Neural cell (in vitro differentiated cells): ENCODE data around the gene DOCK7.

Experiments
- EP300 ChIP-seq: fragments of 450-650 bp; conservative IDR thresholded peaks from 2 replicates; pipeline ENCODE4 v1.6.1; 2014; ENCODE audit warnings: antibody characterized with exemption, mild to moderate bottlenecking, moderate library complexity; ENCODE audit not compliant: poor library complexity, severe bottlenecking
- EZH2 ChIP-seq: fragments of 200-600, 300-800 bp; shearing (Covaris generic), sonication (generic); IDR thresholded peaks from 2 replicates; pipeline ENCODE4 v1.6.1; 2014; ENCODE audit warnings: antibody characterized with exemption, low read length, borderline replicate concordance, mild to moderate bottlenecking; ENCODE audit not compliant: insufficient read depth, poor library complexity, severe bottlenecking
- MXI1 ChIP-seq: fragments of 450-650 bp; conservative IDR thresholded peaks from 2 replicates; pipeline ENCODE4 v1.6.1; 2014; ENCODE audit warnings: antibody characterized with exemption, mild to moderate bottlenecking; ENCODE audit not compliant: poor library complexity, severe bottlenecking
- POLR2AphosphoS5 ChIP-seq: IDR thresholded peaks from 2 replicates; pipeline ENCODE4 v1.6.1; 2012
- TAF1 ChIP-seq: IDR thresholded peaks from 2 replicates; pipeline ENCODE4 v1.6.1; 2012; ENCODE audit warnings: low read depth
- TF ChIP-seq, protein P1 (sequence below): fragments of 450-650 bp; IDR thresholded peaks from 2 replicates; pipeline ENCODE4 v1.5.1; 2014; ENCODE audit warnings: antibody characterized with exemption, mild to moderate bottlenecking, moderate library complexity; ENCODE audit not compliant: poor library complexity, severe bottlenecking
- TF ChIP-seq, protein P2 (sequence below): IDR thresholded peaks from 2 replicates; pipeline ENCODE4 v1.6.1; 2012; ENCODE audit warnings: borderline replicate concordance

DNA sequence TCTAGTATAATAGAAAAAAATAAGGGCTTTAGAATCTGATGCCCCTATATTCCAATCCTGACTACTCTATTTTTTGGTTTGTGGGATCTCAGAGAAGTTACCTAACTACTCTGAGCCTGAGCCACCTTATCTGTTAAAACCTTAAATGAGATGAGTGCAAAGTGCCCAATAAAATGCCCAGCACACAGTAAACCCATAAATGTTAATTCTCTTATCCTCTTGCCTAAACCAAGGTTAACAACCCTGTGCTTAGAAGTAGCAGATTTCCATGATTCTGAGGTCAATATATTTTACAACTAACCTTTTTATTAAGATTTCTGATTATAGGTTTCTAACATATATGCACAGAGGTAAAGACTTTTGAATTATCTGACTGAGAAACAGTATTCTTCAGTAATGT, 35.8 kb downstream of the DOCK7 start:
- TF ChIP-seq, protein P1, sequence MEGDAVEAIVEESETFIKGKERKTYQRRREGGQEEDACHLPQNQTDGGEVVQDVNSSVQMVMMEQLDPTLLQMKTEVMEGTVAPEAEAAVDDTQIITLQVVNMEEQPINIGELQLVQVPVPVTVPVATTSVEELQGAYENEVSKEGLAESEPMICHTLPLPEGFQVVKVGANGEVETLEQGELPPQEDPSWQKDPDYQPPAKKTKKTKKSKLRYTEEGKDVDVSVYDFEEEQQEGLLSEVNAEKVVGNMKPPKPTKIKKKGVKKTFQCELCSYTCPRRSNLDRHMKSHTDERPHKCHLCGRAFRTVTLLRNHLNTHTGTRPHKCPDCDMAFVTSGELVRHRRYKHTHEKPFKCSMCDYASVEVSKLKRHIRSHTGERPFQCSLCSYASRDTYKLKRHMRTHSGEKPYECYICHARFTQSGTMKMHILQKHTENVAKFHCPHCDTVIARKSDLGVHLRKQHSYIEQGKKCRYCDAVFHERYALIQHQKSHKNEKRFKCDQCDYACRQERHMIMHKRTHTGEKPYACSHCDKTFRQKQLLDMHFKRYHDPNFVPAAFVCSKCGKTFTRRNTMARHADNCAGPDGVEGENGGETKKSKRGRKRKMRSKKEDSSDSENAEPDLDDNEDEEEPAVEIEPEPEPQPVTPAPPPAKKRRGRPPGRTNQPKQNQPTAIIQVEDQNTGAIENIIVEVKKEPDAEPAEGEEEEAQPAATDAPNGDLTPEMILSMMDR, result no peak
- no peak for TF ChIP-seq POLR2AphosphoS5
- TF ChIP-seq EP300, result no peak
- TF ChIP-seq MXI1, result no peak
- TF ChIP-seq EZH2, result no peak
- TF ChIP-seq, protein P2, sequence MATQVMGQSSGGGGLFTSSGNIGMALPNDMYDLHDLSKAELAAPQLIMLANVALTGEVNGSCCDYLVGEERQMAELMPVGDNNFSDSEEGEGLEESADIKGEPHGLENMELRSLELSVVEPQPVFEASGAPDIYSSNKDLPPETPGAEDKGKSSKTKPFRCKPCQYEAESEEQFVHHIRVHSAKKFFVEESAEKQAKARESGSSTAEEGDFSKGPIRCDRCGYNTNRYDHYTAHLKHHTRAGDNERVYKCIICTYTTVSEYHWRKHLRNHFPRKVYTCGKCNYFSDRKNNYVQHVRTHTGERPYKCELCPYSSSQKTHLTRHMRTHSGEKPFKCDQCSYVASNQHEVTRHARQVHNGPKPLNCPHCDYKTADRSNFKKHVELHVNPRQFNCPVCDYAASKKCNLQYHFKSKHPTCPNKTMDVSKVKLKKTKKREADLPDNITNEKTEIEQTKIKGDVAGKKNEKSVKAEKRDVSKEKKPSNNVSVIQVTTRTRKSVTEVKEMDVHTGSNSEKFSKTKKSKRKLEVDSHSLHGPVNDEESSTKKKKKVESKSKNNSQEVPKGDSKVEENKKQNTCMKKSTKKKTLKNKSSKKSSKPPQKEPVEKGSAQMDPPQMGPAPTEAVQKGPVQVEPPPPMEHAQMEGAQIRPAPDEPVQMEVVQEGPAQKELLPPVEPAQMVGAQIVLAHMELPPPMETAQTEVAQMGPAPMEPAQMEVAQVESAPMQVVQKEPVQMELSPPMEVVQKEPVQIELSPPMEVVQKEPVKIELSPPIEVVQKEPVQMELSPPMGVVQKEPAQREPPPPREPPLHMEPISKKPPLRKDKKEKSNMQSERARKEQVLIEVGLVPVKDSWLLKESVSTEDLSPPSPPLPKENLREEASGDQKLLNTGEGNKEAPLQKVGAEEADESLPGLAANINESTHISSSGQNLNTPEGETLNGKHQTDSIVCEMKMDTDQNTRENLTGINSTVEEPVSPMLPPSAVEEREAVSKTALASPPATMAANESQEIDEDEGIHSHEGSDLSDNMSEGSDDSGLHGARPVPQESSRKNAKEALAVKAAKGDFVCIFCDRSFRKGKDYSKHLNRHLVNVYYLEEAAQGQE, result no peak
- TF ChIP-seq TAF1, result no peak
